GM12878 (cell line): ENCODE data around the gene DEXI.

Experiments used
- RAD21 ChIP-seq: IDR thresholded peaks from 2 replicates; pipeline ENCODE4 v1.6.1; 2011; ENCODE audit warnings: mild to moderate bottlenecking, low read depth, low read length, moderate library complexity; ENCODE audit not compliant: insufficient read depth
- TF ChIP-seq, protein P1 (sequence below): IDR thresholded peaks from 2 replicates; pipeline ENCODE4 v1.6.1; 2012; ENCODE audit warnings: low read depth, low read length, improper control_type of control experiment

DNA sequence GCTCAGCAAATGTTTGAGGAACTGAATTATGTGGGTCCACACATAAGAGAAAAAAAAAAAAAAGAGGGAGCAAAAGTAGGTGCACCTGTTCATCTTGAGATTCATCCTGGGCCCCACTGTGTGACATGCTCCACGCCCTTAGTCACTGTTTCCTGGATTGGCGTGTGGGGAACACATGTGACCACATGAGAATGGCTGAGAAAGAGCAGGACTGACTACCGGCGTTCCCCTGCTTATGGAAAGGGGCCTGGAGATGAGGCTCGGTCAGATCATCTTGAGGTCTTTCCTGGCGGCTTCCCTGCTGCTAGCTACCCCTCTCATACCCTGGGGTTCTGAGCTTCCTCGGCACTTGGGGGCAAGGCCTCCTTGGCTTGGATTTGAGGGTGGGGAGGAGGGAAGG, 3.9 kb downstream of the DEXI start:
- TF ChIP-seq, protein P1, sequence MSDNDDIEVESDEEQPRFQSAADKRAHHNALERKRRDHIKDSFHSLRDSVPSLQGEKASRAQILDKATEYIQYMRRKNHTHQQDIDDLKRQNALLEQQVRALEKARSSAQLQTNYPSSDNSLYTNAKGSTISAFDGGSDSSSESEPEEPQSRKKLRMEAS = no peak
- TF ChIP-seq RAD21 = no peak
